ENCODE data around the gene SOD3. TPM values are rescaled to one million over a fixed set of nuclear protein-coding genes. Genes with fewer than 3 reads are reported as not detected.
A peak's percentile ranks its signal among the peaks of the same experiment; 100 is the strongest.

SOD3 gene
- polyA plus RNA-seq = 5.3 TPM
- long read RNA-seq, donor 1, partial matches to known transcripts = 0 of 3 reads
- long read RNA-seq, donor 1, other reads (novel, unspliced or antisense) = 0 of 3 reads
- long read RNA-seq, donor 2, partial matches to known transcripts = 0 of 4 reads
- long read RNA-seq, donor 2, other reads (novel, unspliced or antisense) = 0 of 4 reads
- long read RNA-seq, donor 3, partial matches to known transcripts = 0 of 1 reads
- long read RNA-seq, donor 3, other reads (novel, unspliced or antisense) = 0 of 1 reads
- long read RNA-seq, donor 4 = 0 reads
- long read RNA-seq, donor 5, transcript SOD3-201 (2 exons, 1,526 nt) = major isoform, 6 of 6 reads
- long read RNA-seq, donor 5, partial matches to known transcripts = 0 of 6 reads
- long read RNA-seq, donor 5, other reads (novel, unspliced or antisense) = 0 of 6 reads
- long read RNA-seq, donor 6, partial matches to known transcripts = 0 of 4 reads
- long read RNA-seq, donor 6, other reads (novel, unspliced or antisense) = 0 of 4 reads
- long read RNA-seq, donor 7, transcript SOD3-201 (2 exons, 1,526 nt) = major isoform, 9 of 9 reads
- long read RNA-seq, donor 7, partial matches to known transcripts = 0 of 9 reads
- long read RNA-seq, donor 7, other reads (novel, unspliced or antisense) = 0 of 9 reads
- long read RNA-seq, donor 8, partial matches to known transcripts = 0 of 3 reads
- long read RNA-seq, donor 8, other reads (novel, unspliced or antisense) = 0 of 3 reads
- long read RNA-seq, donor 9 = 0 reads
- long read RNA-seq, donor 10, transcript SOD3-201 (2 exons, 1,526 nt) = major isoform, 5 of 5 reads
- long read RNA-seq, donor 10, partial matches to known transcripts = 0 of 5 reads
- long read RNA-seq, donor 10, other reads (novel, unspliced or antisense) = 0 of 5 reads
- long read RNA-seq, donor 11, transcript SOD3-201 (2 exons, 1,526 nt) = major isoform, 7 of 7 reads
- long read RNA-seq, donor 11, partial matches to known transcripts = 0 of 7 reads
- long read RNA-seq, donor 11, other reads (novel, unspliced or antisense) = 0 of 7 reads

- peak in 1 of 2 donors; percentile 29 for DNase-seq
- no peaks in the 10 kb centered on the region for H3K36me3 ChIP-seq (ENCODE audit: control insufficient read depth, insufficient read depth, low read length)
- H3K4me3 ChIP-seq (ENCODE audit: low read length) = peak within 1 kb of the TSS; percentile 5
- peaks cover 38% of the 10 kb centered on the region for H3K27me3 ChIP-seq (ENCODE audit: control insufficient read depth, insufficient read depth, low read length)
- H3K9me3 ChIP-seq (ENCODE audit: control insufficient read depth, low read depth, low read length) = peaks cover 4% of the 10 kb centered on the region
- H3K4me1 ChIP-seq (ENCODE audit: control insufficient read depth, insufficient read depth, low read length) = peaks cover 7% of the 10 kb centered on the region
- no CpG with 5 or more reads among the region's 21 CpGs for WGBS (ENCODE audit: insufficient coverage, low lambda C conversion rate)
- H3K27ac ChIP-seq (ENCODE audit: low read length) = peak within 1 kb of the TSS; percentile 6
Observed at GRCh38 chr4:24794916-24795665, at the start of gene SOD3. Gene SOD3, plus strand, starts transcription at chr4:24795573. Its CDS starts 3,949 bp downstream, at chr4:24799522.

- H3K4me1 ChIP-seq (ENCODE audit: control insufficient read depth, insufficient read depth, low read length) = no peaks in the 10 kb centered on the region
- H3K27me3 ChIP-seq (ENCODE audit: control insufficient read depth, insufficient read depth, low read length) = no peaks in the 10 kb centered on the region
- H3K4me3 ChIP-seq (ENCODE audit: low read length) = no peak overlapping the region
- H3K36me3 ChIP-seq (ENCODE audit: control insufficient read depth, insufficient read depth, low read length) = no peaks in the 10 kb centered on the region
- H3K9me3 ChIP-seq (ENCODE audit: control insufficient read depth, low read depth, low read length) = no peaks in the 10 kb centered on the region
- H3K27ac ChIP-seq (ENCODE audit: low read length) = no peak overlapping the region
- no CpG with 5 or more reads among the region's 4 CpGs for WGBS (ENCODE audit: insufficient coverage, low lambda C conversion rate)
- DNase-seq = no peak
Observed at GRCh38 chr4:24747234-24747975, 48.0 kb upstream of the SOD3 start.

GRCh38 chr4:24748023-24748422 lies 47.4 kb upstream of the SOD3 start:
- Histone ChIP-seq H3K4me3 (ENCODE audit: low read length) (no peak overlapping the region), H3K27me3 (ENCODE audit: control insufficient read depth, insufficient read depth, low read length) (no peaks in the 10 kb centered on the region), H3K4me1 (ENCODE audit: control insufficient read depth, insufficient read depth, low read length) (no peaks in the 10 kb centered on the region), H3K36me3 (ENCODE audit: control insufficient read depth, insufficient read depth, low read length) (no peaks in the 10 kb centered on the region), H3K27ac (ENCODE audit: low read length) (no peak overlapping the region), H3K9me3 (ENCODE audit: control insufficient read depth, low read depth, low read length) (no peaks in the 10 kb centered on the region)
- DNase-seq = no peak
- 100% methylated on average over 3 of the region's 4 CpGs for WGBS (ENCODE audit: insufficient coverage, low lambda C conversion rate)

GRCh38 chr4:24748758-24749350 lies 46.5 kb upstream of the SOD3 start:
- no CpG with 5 or more reads among the region's 10 CpGs for WGBS (ENCODE audit: insufficient coverage, low lambda C conversion rate)
- no peaks in the 10 kb centered on the region for H3K4me1 ChIP-seq (ENCODE audit: control insufficient read depth, insufficient read depth, low read length)
- no peaks in the 10 kb centered on the region for H3K36me3 ChIP-seq (ENCODE audit: control insufficient read depth, insufficient read depth, low read length)
- no peak for DNase-seq
- H3K27ac ChIP-seq (ENCODE audit: low read length) = no peak overlapping the region
- no peaks in the 10 kb centered on the region for H3K27me3 ChIP-seq (ENCODE audit: control insufficient read depth, insufficient read depth, low read length)
- no peak overlapping the region for H3K4me3 ChIP-seq (ENCODE audit: low read length)
- H3K9me3 ChIP-seq (ENCODE audit: control insufficient read depth, low read depth, low read length) = no peaks in the 10 kb centered on the region

- Histone ChIP-seq H3K36me3 (ENCODE audit: control insufficient read depth, insufficient read depth, low read length) (no peaks in the 10 kb centered on the region), H3K27ac (ENCODE audit: low read length) (no peak overlapping the region), H3K4me1 (ENCODE audit: control insufficient read depth, insufficient read depth, low read length) (no peaks in the 10 kb centered on the region), H3K27me3 (ENCODE audit: control insufficient read depth, insufficient read depth, low read length) (no peaks in the 10 kb centered on the region), H3K9me3 (ENCODE audit: control insufficient read depth, low read depth, low read length) (no peaks in the 10 kb centered on the region), H3K4me3 (ENCODE audit: low read length) (no peak overlapping the region)
- WGBS (ENCODE audit: insufficient coverage, low lambda C conversion rate) = no CpG with 5 or more reads among the region's 3 CpGs
- no peak for DNase-seq
Observed at GRCh38 chr4:24750106-24750505, 45.3 kb upstream of the SOD3 start.

GRCh38 chr4:24751926-24752539 lies 43.3 kb upstream of the SOD3 start:
- H3K4me3 ChIP-seq (ENCODE audit: low read length) = no peak overlapping the region
- no peaks in the 10 kb centered on the region for H3K36me3 ChIP-seq (ENCODE audit: control insufficient read depth, insufficient read depth, low read length)
- no peaks in the 10 kb centered on the region for H3K4me1 ChIP-seq (ENCODE audit: control insufficient read depth, insufficient read depth, low read length)
- DNase-seq = no peak
- H3K27me3 ChIP-seq (ENCODE audit: control insufficient read depth, insufficient read depth, low read length) = no peaks in the 10 kb centered on the region
- peaks cover 3% of the 10 kb centered on the region for H3K9me3 ChIP-seq (ENCODE audit: control insufficient read depth, low read depth, low read length)
- no peak overlapping the region for H3K27ac ChIP-seq (ENCODE audit: low read length)
- WGBS (ENCODE audit: insufficient coverage, low lambda C conversion rate) = no CpG with 5 or more reads among the region's 3 CpGs

- DNase-seq = no peak
- Histone ChIP-seq H3K27me3 (ENCODE audit: control insufficient read depth, insufficient read depth, low read length) (no peaks in the 10 kb centered on the region), H3K27ac (ENCODE audit: low read length) (no peak overlapping the region), H3K4me3 (ENCODE audit: low read length) (no peak overlapping the region), H3K36me3 (ENCODE audit: control insufficient read depth, insufficient read depth, low read length) (no peaks in the 10 kb centered on the region), H3K4me1 (ENCODE audit: control insufficient read depth, insufficient read depth, low read length) (no peaks in the 10 kb centered on the region), H3K9me3 (ENCODE audit: control insufficient read depth, low read depth, low read length) (peaks cover 3% of the 10 kb centered on the region)
- no CpG with 5 or more reads among the region's 1 CpG for WGBS (ENCODE audit: insufficient coverage, low lambda C conversion rate)
Observed at GRCh38 chr4:24753519-24753918, 41.9 kb upstream of the SOD3 start.

GRCh38 chr4:24754571-24754970 lies 40.8 kb upstream of the SOD3 start:
- Histone ChIP-seq H3K9me3 (ENCODE audit: control insufficient read depth, low read depth, low read length) (peaks cover 3% of the 10 kb centered on the region), H3K36me3 (ENCODE audit: control insufficient read depth, insufficient read depth, low read length) (no peaks in the 10 kb centered on the region), H3K4me3 (ENCODE audit: low read length) (no peak overlapping the region), H3K27me3 (ENCODE audit: control insufficient read depth, insufficient read depth, low read length) (no peaks in the 10 kb centered on the region), H3K27ac (ENCODE audit: low read length) (no peak overlapping the region), H3K4me1 (ENCODE audit: control insufficient read depth, insufficient read depth, low read length) (no peaks in the 10 kb centered on the region)
- WGBS (ENCODE audit: insufficient coverage, low lambda C conversion rate) = 60% methylated on average over 1 of the region's 3 CpGs
- DNase-seq = no peak

GRCh38 chr4:24763631-24764297 lies 31.6 kb upstream of the SOD3 start:
- no CpG with 5 or more reads among the region's 5 CpGs for WGBS (ENCODE audit: insufficient coverage, low lambda C conversion rate)
- Histone ChIP-seq H3K27ac (ENCODE audit: low read length) (no peak overlapping the region), H3K4me1 (ENCODE audit: control insufficient read depth, insufficient read depth, low read length) (no peaks in the 10 kb centered on the region), H3K27me3 (ENCODE audit: control insufficient read depth, insufficient read depth, low read length) (no peaks in the 10 kb centered on the region), H3K9me3 (ENCODE audit: control insufficient read depth, low read depth, low read length) (no peaks in the 10 kb centered on the region), H3K36me3 (ENCODE audit: control insufficient read depth, insufficient read depth, low read length) (no peaks in the 10 kb centered on the region), H3K4me3 (ENCODE audit: low read length) (no peak overlapping the region)
- no peak for DNase-seq
